B cell (primary cell): ENCODE data around the gene THOP1. TPM values are rescaled to one million over a fixed set of nuclear protein-coding genes. Genes with fewer than 3 reads are reported as not detected.

Source experiments
- ATAC-seq: fragments of 200-7000 bp; cut with Tn5 transposase; one replicate; pipeline ENCODE4 v1.10.0; 2021; ENCODE audit warnings: low read depth, mild to moderate bottlenecking, moderate number of reproducible peaks, moderate library complexity
- CTCF ChIA-PET: fragments of 350-600 bp; sonication (Branson Sonifier 250); formaldehyde crosslinking; loops from one replicate; lab custom pipeline; 2021; ENCODE audit warnings: antibody characterized with exemption, inconsistent platforms; lab: Charles Lee
- POLR2A ChIA-PET: fragments of 350-600 bp; sonication (Branson Sonifier 250); formaldehyde crosslinking; loops from one replicate; lab custom pipeline; 2021; ENCODE audit warnings: antibody characterized with exemption; lab: Charles Lee
- DNase-seq: peaks from one replicate; pipeline ENCODE4 v3.0.0; 2013
- H2AFZ ChIP-seq: 2 replicates; pipeline ENCODE4 v1.6.1; 2012; ENCODE audit warnings: mild to moderate bottlenecking, low read depth, low read length; ENCODE audit not compliant: insufficient read depth, poor library complexity, severe bottlenecking
- H3K27ac ChIP-seq, 2 donors: 1 replicate in 1 of 2; 2 replicates in 1 of 2; pipeline ENCODE4 v1.5.1; 2012 to 2013; ENCODE audit warnings: low read length in 2 of 2, mild to moderate bottlenecking in 2 of 2, moderate library complexity in 1 of 2
- H3K27me3 ChIP-seq, 4 experiments: fragments of 200-600 bp in 1 of 4; sonication (generic) in 1 of 4; replicated peaks in 1 of 4; 1 replicate in 2 of 4; 2 replicates in 2 of 4; pipeline versions ENCODE4 v1.6.1 to v1.7.0; 2013 to 2016; ENCODE audit warnings: low read length in 3 of 4, mild to moderate bottlenecking in 2 of 4, mixed read lengths in 1 of 4, moderate library complexity in 1 of 4; ENCODE audit not compliant: insufficient read depth in 4 of 4, control insufficient read depth in 3 of 4; ENCODE audit errors: control extremely low read depth in 1 of 4
- H3K36me3 ChIP-seq, 2 experiments: replicated peaks in 1 of 2; 1 replicate in 1 of 2; 2 replicates in 1 of 2; pipeline versions ENCODE4 v1.6.1 to v1.7.1; 2013; ENCODE audit warnings: low read length in 1 of 2; ENCODE audit not compliant: insufficient read depth in 2 of 2, control insufficient read depth in 1 of 2; ENCODE audit errors: control extremely low read depth in 1 of 2, extremely low read depth in 1 of 2
- H3K4me1 ChIP-seq, 2 donors: fragments of 200-600 bp in 1 of 2; sonication (generic) in 1 of 2; 1 replicate in 1 of 2; 2 replicates in 1 of 2; pipeline versions ENCODE4 v1.5.1 to v1.6.1; 2013 to 2017; ENCODE audit warnings: low read length in 2 of 2; ENCODE audit not compliant: control insufficient read depth in 2 of 2, insufficient read depth in 2 of 2
- H3K4me2 ChIP-seq: replicated peaks from 2 replicates; pipeline ENCODE3; 2012; ENCODE audit warnings: mild to moderate bottlenecking, low read depth, low read length; ENCODE audit not compliant: poor library complexity, severe bottlenecking
- H3K4me3 ChIP-seq, 5 experiments: fragments of 200-600 bp in 1 of 5; sonication (generic) in 1 of 5; 1 replicate in 3 of 5; 2 replicates in 2 of 5; pipeline versions ENCODE4 v1.5.1 to v1.7.0; 2011 to 2016; ENCODE audit warnings: low read length in 4 of 5, mild to moderate bottlenecking in 4 of 5, low read depth in 2 of 5, control low read depth in 1 of 5, moderate library complexity in 1 of 5; ENCODE audit not compliant: insufficient read depth in 1 of 5; ENCODE audit errors: control extremely low read depth in 1 of 5, extremely low read depth in 1 of 5
- H3K79me2 ChIP-seq: fragments of 200-600 bp; sonication (generic); one replicate; pipeline ENCODE4 v1.6.0; 2016; ENCODE audit warnings: low read length; ENCODE audit not compliant: control insufficient read depth, insufficient read depth
- H3K9ac ChIP-seq: fragments of 200-600 bp; sonication (generic); 2 replicates; pipeline ENCODE4 v1.6.1; 2017; ENCODE audit warnings: mild to moderate bottlenecking, low read length, moderate library complexity
- H3K9me3 ChIP-seq, 3 donors: one replicate each; pipeline versions ENCODE4 v1.6.1 to v1.7.1; 2013; ENCODE audit warnings: low read length in 2 of 3; ENCODE audit not compliant: control insufficient read depth in 2 of 3, insufficient read depth in 1 of 3; ENCODE audit errors: control extremely low read depth in 1 of 3
- H4K20me1 ChIP-seq: 2 replicates; pipeline ENCODE4 v1.6.0; 2012; ENCODE audit warnings: mild to moderate bottlenecking, low read length; ENCODE audit not compliant: insufficient read depth, control insufficient read depth, poor library complexity, severe bottlenecking
- H3K27ac Mint-ChIP-seq: one replicate; pipeline ENCODE4 v1.8.0; 2021; ENCODE audit warnings: mixed read lengths
- H3K27me3 Mint-ChIP-seq: one replicate; pipeline ENCODE4 v1.8.0; 2021; ENCODE audit warnings: mixed read lengths
- H3K4me1 Mint-ChIP-seq: one replicate; pipeline ENCODE4 v1.8.0; 2021; ENCODE audit warnings: mixed read lengths
- H3K4me3 Mint-ChIP-seq: one replicate; pipeline ENCODE4 v1.8.0; 2021; ENCODE audit warnings: mixed read lengths
- H3K9me3 Mint-ChIP-seq: one replicate; pipeline ENCODE4 v1.8.0; 2022; ENCODE audit warnings: mixed read lengths; ENCODE audit not compliant: insufficient read depth
- EZH2 ChIP-seq: IDR thresholded peaks from 2 replicates; pipeline ENCODE4 v1.6.1; 2012; ENCODE audit warnings: borderline replicate concordance, low read depth, mild to moderate bottlenecking, moderate library complexity, low read length; ENCODE audit not compliant: insufficient read depth, poor library complexity, severe bottlenecking
- WGBS: methylation state at CpG from one replicate; pipeline ENCODE4 v1.1.5; 2013; ENCODE audit warnings: missing lambda C conversion rate; ENCODE audit not compliant: insufficient coverage; 5-methylcytosine and 5-hydroxymethylcytosine counted together
- intact Hi-C: fragments of 100-400 bp; cut with micrococcal nuclease; formaldehyde crosslinking; loops from one replicate; pipeline ENCODE4 v1.10.0; 2022
- polyA plus RNA-seq: library from polyadenylated mRNA; depleted of rRNA; stranded (reverse); fragments of >200 nt; gene quantifications from 2 replicates; pipeline ENCODE4 v1.2.3, GENCODE V29; 2012
- total RNA-seq, 2 donors: library from RNA; stranded (reverse); fragments of 120-200 nt in 1 of 2; gene quantifications; 1 replicate in 1 of 2; 2 replicates in 1 of 2; pipeline versions ENCODE4 v1.2.3 to v1.2.4, GENCODE V29; 2013 to 2022
- TF ChIP-seq, protein P1 (sequence below): fragments of 200-600 bp; IDR thresholded peaks from one replicate; pipeline ENCODE4 v1.8.0; 2022; ENCODE audit warnings: antibody characterized with exemption, mild to moderate bottlenecking

Gene THOP1
- total and polyA plus RNA-seq, 2 donors (not counting 1 experiment from before 2014, with no cell fraction given) = 54.3 to 56.4 TPM

DNA sequence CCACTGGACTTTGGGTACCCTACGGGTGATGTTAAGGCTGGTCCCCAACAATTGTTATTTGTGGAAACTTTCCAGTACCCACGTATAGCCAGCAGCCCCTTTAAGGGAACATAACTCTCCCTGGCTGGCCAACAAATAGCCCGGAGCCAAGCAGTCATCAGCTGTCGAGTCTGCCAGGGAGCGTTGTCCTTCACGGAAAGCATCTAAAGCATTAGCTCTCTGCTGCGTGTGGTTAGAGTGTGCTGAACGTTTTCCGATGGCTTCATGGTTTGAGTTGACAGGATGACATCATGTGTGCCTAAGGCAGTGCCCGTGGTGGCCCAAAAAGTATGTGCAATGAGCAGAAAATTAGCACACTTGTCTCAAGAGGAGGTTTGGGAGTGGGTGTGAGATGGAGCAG lies 78.5 kb downstream of the THOP1 start:
- no peak overlapping the region for H3K9ac ChIP-seq
- Mint-ChIP-seq H3K4me3 (no peak overlapping the region), H3K27ac (no peak overlapping the region), H3K9me3 (no peaks in the 10 kb centered on the region), H3K4me1 (peaks cover 2% of the 10 kb centered on the region), H3K27me3 (peaks cover 9% of the 10 kb centered on the region)
- intact Hi-C loops = no loop called here
- DNase-seq (no peak), ATAC-seq (no peak)
- no peak overlapping the region for H2AFZ ChIP-seq
- ChIA-PET POLR2A (no interaction called here), CTCF (no interaction called here)
- H3K27me3 ChIP-seq = no peaks in the 10 kb centered on the region
- no peak overlapping the region for H3K27ac ChIP-seq
- 92% methylated on average over 9 of the region's 10 CpGs for WGBS
- H4K20me1 ChIP-seq = no peaks in the 10 kb centered on the region
- H3K4me1 ChIP-seq = no peaks in the 10 kb centered on the region
- H3K4me3 ChIP-seq = no peak overlapping the region
- H3K79me2 ChIP-seq = no peaks in the 10 kb centered on the region
- H3K4me2 ChIP-seq = no peak overlapping the region
- TF ChIP-seq, protein P1, sequence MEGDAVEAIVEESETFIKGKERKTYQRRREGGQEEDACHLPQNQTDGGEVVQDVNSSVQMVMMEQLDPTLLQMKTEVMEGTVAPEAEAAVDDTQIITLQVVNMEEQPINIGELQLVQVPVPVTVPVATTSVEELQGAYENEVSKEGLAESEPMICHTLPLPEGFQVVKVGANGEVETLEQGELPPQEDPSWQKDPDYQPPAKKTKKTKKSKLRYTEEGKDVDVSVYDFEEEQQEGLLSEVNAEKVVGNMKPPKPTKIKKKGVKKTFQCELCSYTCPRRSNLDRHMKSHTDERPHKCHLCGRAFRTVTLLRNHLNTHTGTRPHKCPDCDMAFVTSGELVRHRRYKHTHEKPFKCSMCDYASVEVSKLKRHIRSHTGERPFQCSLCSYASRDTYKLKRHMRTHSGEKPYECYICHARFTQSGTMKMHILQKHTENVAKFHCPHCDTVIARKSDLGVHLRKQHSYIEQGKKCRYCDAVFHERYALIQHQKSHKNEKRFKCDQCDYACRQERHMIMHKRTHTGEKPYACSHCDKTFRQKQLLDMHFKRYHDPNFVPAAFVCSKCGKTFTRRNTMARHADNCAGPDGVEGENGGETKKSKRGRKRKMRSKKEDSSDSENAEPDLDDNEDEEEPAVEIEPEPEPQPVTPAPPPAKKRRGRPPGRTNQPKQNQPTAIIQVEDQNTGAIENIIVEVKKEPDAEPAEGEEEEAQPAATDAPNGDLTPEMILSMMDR = no peak
- TF ChIP-seq EZH2 = no peak
- no peaks in the 10 kb centered on the region for H3K36me3 ChIP-seq
- H3K9me3 ChIP-seq = peaks cover 0 to 14% (median 0%) of the 10 kb centered on the region in 3 donors

Other genes with a start within 250 kb of the THOP1 start
- gene GNG7, start 82.8 kb upstream of the THOP1 start, total RNA-seq = 153 and 160 TPM in 2 replicates
- gene GNG7, start 82.8 kb upstream of the THOP1 start, polyA plus RNA-seq = 59.4 and 76.3 TPM in 2 replicates
- 22.0 and 23.7 TPM in 2 replicates for gene DIRAS1, start 64.1 kb upstream of the THOP1 start, total RNA-seq
- gene DIRAS1, start 64.1 kb upstream of the THOP1 start, polyA plus RNA-seq = 5.2 and 9.5 TPM in 2 replicates
- 32.8 and 36.4 TPM in 2 replicates for gene SLC39A3, start 45.5 kb upstream of the THOP1 start, total RNA-seq
- 24.9 and 37.6 TPM in 2 replicates for gene SLC39A3, start 45.5 kb upstream of the THOP1 start, polyA plus RNA-seq
- 36.6 and 39.8 TPM in 2 replicates for gene SGTA, start 2.2 kb upstream of the THOP1 start, total RNA-seq
- gene SGTA, start 2.2 kb upstream of the THOP1 start, polyA plus RNA-seq = 36.8 and 42.0 TPM in 2 replicates
- gene ZNF554, start 34.4 kb downstream of the THOP1 start, total RNA-seq = 5.9 TPM in 2 replicates
- gene ZNF554, start 34.4 kb downstream of the THOP1 start, polyA plus RNA-seq = 2.8 and 2.9 TPM in 2 replicates
- gene ZNF555, start 56.0 kb downstream of the THOP1 start, total RNA-seq = 7.4 and 9.7 TPM in 2 replicates
- 0.75 and 1.8 TPM in 2 replicates for gene ZNF555, start 56.0 kb downstream of the THOP1 start, polyA plus RNA-seq
- not detected in 2 replicates for gene ZNF556, start 81.8 kb downstream of the THOP1 start, total RNA-seq
- 0.13 and 0.17 TPM in 2 replicates for gene ZNF556, start 81.8 kb downstream of the THOP1 start, polyA plus RNA-seq
- gene ZNF57, start 115.4 kb downstream of the THOP1 start, total RNA-seq = 3.4 and 3.8 TPM in 2 replicates
- gene ZNF57, start 115.4 kb downstream of the THOP1 start, polyA plus RNA-seq = 0.69 and 1.4 TPM in 2 replicates
- 6.4 and 8.5 TPM in 2 replicates for gene ZNF77, start 159.5 kb downstream of the THOP1 start, total RNA-seq
- 3.1 and 4.0 TPM in 2 replicates for gene ZNF77, start 159.5 kb downstream of the THOP1 start, polyA plus RNA-seq
- gene TLE6, start 192.1 kb downstream of the THOP1 start, total RNA-seq = 0.61 and 1.5 TPM in 2 replicates
- gene TLE6, start 192.1 kb downstream of the THOP1 start, polyA plus RNA-seq = 3.0 and 6.4 TPM in 2 replicates
- gene TLE2, start 243.8 kb downstream of the THOP1 start, total RNA-seq = 5.3 and 5.7 TPM in 2 replicates
- gene TLE2, start 243.8 kb downstream of the THOP1 start, polyA plus RNA-seq = 3.0 and 7.3 TPM in 2 replicates